Heart left ventricle (tissue), 16 donors: Measurements from ENCODE around the gene ERGIC1. TPM values are rescaled to one million over a fixed set of nuclear protein-coding genes. Genes with fewer than 3 reads are reported as not detected.

ENCODE experiments used
- ATAC-seq, 4 donors: fragments of 200-7000 bp; cut with Tn5 transposase; one replicate each; pipeline ENCODE4 v1.9.1; 2020 to 2022; ENCODE audit warnings: moderate library complexity in 4 of 4, mild to moderate bottlenecking in 3 of 4, moderate number of reproducible peaks in 1 of 4
- DNase-seq, 5 donors: peaks; one replicate each; pipeline ENCODE4 v3.0.0-alpha.2; 2020
- H3K27ac ChIP-seq, 12 donors: fragments of 200-600 bp; sonication (generic) in 4 of 12; one replicate each; pipeline versions ENCODE4 v1.5.0 to v1.8.0; 2016 to 2022; ENCODE audit warnings: mild to moderate bottlenecking in 2 of 12
- H3K27me3 ChIP-seq, 9 donors: fragments of 200-600 bp; sonication (generic) in 2 of 9; one replicate each; pipeline versions ENCODE4 v1.5.1 to v1.8.0; 2016 to 2022; ENCODE audit warnings: mild to moderate bottlenecking in 3 of 9
- H3K36me3 ChIP-seq, 9 donors: fragments of 200-600 bp; sonication (generic) in 2 of 9; one replicate each; pipeline versions ENCODE4 v1.5.0 to v1.8.0; 2018 to 2022; ENCODE audit warnings: mild to moderate bottlenecking in 2 of 9
- H3K4me1 ChIP-seq, 12 donors: fragments of 200-600 bp; sonication (generic) in 4 of 12; one replicate each; pipeline versions ENCODE4 v1.5.0 to v1.8.0; 2016 to 2022; ENCODE audit warnings: mild to moderate bottlenecking in 3 of 12
- H3K4me3 ChIP-seq, 12 donors: fragments of 200-600 bp; sonication (generic) in 4 of 12; one replicate each; pipeline versions ENCODE4 v1.5.0 to v1.8.0; 2017 to 2022; ENCODE audit warnings: mild to moderate bottlenecking in 9 of 12, moderate library complexity in 4 of 12
- H3K9me3 ChIP-seq, 12 donors: fragments of 200-600 bp; sonication (generic) in 4 of 12; one replicate each; pipeline versions ENCODE4 v1.5.0 to v1.8.0; 2016 to 2022; ENCODE audit warnings: mild to moderate bottlenecking in 1 of 12
- POLR2A ChIP-seq, 2 donors: fragments of 450-650 bp; IDR thresholded peaks; one replicate each; pipeline ENCODE4 v1.6.1; 2017; ENCODE audit warnings: antibody characterized with exemption in 2 of 2, mild to moderate bottlenecking in 2 of 2, moderate library complexity in 2 of 2
- WGBS, 4 donors: extraction: QIAGEN DNeasy Blood & Tissue Kit in 2 of 4; methylation state at CpG; one replicate each; pipeline versions ENCODE4 v1.1.5 to v1.1.7; 2013 to 2018; 5-methylcytosine and 5-hydroxymethylcytosine counted together
- intact Hi-C, 10 donors: fragments of 100-400 bp; cut with DNase I; formaldehyde crosslinking; loops; one replicate each; pipeline versions ENCODE4 v1.11.1 to v1.14.2; 2022
- polyA plus RNA-seq, 2 donors: library from polyadenylated mRNA; stranded (reverse); fragments of 200-250 nt; gene quantifications; one replicate each; pipeline ENCODE4 v1.2.3, GENCODE V29; 2013
- total RNA-seq, 9 donors: library from RNA; depleted of rRNA in 2 of 9; stranded (reverse); fragments of >200 nt in 2 of 9; fragmentation: NEBNext Ultra II Directional in 3 of 9; extraction: Animal tissue kit (Norgen Biotek cat#: 25700) in 3 of 9; gene quantifications; one replicate each; pipeline versions ENCODE4 v1.1.0 to v1.2.4, GENCODE V29; 2016 to 2023
- TF ChIP-seq, protein P1 (sequence below), 12 donors: fragments of 200-600 bp; sonication (generic) in 4 of 12; IDR thresholded peaks; one replicate each; pipeline versions ENCODE4 v1.5.0 to v1.8.0; 2018 to 2022; ENCODE audit warnings: antibody characterized with exemption in 12 of 12, mild to moderate bottlenecking in 5 of 12
- donor health status: ischemic (EF 13 %, LVEDD 7.1; RV severe dilation, severe dysfunction).
- donor health status: healthy with polysubstance abuse.
- donor health status: DM: no; HTN: yes; CAD: no.
- donor health status: DM: no; HTN: no; CAD: no.
- donor health status: ischemic (EF 25% LVEDD 6.9; RV normal size, moderate dysfunction).
- donor health status: ischemic (EF 25% LVEDD 5.7; RV mildly dilated, moderate dysfunction).
- donor health status: healthy.
- donor health status: DM: yes; HTN: yes; CAD: no.
- donor health status: ischemic (EF 35%, LVEDD 5.7; RV mildly dilated, moderate dysfunction).
- donor health status: nonischemic (EF 11% LVEDD 7.7; RV severe dilation, severe dysfunction).
- donor health status: DM: yes; HTN: yes; CAD: no.
- donor health status: PGD.
- donor health status: ischemic (EF 29% LVEDD 5.4; RV normal size, mild dysfunction).
- donor health status: nonischemic (EF 23%, LVEDD 6.1; RV moderate dilation, normal function).

The ERGIC1 gene
- total and polyA plus RNA-seq, 11 donors: 66.6 to 115 (median 84.9) TPM

DNA sequence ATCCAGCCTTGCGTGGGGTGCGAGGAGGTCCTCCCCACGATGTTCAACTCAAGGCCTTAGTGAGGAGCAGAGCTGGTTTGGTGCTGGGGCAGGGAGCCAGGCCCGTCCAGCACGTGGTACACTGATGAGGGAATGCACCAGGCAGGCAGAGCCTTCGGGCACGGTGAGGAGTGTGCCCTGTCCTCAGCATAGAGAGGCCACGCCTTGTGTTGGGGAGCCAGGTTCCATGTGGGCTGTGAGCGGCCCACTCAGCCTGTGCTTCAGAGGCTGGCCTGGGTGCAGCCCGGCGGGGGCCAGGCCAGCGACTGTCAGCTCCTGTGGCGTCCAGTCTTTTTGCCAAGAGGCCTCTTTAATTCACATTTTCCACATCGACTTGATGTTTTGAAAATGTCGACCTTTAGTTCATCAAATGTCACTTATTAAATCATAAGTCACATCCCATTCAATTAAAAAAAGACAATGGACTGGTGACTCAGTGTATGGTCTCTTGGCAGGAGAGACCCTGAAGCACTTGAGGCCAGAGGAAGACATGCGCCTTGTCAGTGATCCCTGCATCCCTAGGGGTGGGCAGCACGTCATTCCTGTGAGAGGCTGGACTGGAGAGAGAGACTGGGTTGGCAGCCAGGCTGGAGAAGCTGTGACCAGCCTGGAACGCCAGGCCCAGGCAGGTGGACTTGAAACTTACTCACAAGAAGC lies 21.7 kb downstream of the ERGIC1 start:
- H3K9me3 ChIP-seq: no peaks in the 10 kb centered on the region
- DNase-seq: peak in 4 of 5 donors; percentile 56 to 86 (median 72)
- TF ChIP-seq, protein P1, sequence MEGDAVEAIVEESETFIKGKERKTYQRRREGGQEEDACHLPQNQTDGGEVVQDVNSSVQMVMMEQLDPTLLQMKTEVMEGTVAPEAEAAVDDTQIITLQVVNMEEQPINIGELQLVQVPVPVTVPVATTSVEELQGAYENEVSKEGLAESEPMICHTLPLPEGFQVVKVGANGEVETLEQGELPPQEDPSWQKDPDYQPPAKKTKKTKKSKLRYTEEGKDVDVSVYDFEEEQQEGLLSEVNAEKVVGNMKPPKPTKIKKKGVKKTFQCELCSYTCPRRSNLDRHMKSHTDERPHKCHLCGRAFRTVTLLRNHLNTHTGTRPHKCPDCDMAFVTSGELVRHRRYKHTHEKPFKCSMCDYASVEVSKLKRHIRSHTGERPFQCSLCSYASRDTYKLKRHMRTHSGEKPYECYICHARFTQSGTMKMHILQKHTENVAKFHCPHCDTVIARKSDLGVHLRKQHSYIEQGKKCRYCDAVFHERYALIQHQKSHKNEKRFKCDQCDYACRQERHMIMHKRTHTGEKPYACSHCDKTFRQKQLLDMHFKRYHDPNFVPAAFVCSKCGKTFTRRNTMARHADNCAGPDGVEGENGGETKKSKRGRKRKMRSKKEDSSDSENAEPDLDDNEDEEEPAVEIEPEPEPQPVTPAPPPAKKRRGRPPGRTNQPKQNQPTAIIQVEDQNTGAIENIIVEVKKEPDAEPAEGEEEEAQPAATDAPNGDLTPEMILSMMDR (IDR thresholded peaks at IDR 0.05): no peak
- peak in 1 of 2 donors; percentile 16 for TF ChIP-seq POLR2A (IDR thresholded peaks at IDR 0.05)
- H3K27ac ChIP-seq: peak overlapping the region; percentile 21 to 97 (median 76)
- H3K27me3 ChIP-seq: no peaks in the 10 kb centered on the region
- no peak overlapping the region for H3K4me3 ChIP-seq
- peaks cover 22 to 81% (median 65%) of the 10 kb centered on the region in 12 donors for H3K4me1 ChIP-seq
- peak; percentile 56 to 73 (median 63) for ATAC-seq
- intact Hi-C loops: loop anchor here in 1 of 10 donors (5.0 kb wide), 1 partner anchor 47 kb away; no protein-coding TSS in a partner anchor
- H3K36me3 ChIP-seq: peaks cover 0 to 7% (median 0%) of the 10 kb centered on the region in 9 donors
- 46 to 57% (median 52%) methylated on average over 16 to 18 of the region's 18 CpGs for WGBS, 4 donors

DNA sequence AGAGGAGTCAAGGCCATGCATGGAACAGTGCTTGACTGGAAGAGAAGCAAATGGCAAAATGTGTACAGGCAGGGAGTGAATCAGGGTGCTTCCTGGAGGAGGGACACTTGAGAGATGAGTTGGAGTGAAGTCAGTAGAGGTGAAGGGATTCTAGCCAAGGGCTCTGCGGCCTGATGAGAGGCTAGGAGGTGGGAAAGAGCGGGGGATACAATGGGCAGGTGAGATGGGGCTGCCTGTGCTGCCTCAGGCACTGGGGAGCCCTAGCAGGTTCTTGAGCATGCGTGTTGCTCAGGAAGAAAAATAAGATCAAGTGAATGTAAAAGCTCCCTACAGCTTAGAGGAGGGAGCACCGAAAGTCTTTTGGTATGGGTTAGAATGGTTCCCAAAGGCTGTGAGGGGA lies 22.3 kb downstream of the ERGIC1 start:
- peak overlapping the region in 11 of 12 donors; percentile 38 to 97 (median 77) for H3K27ac ChIP-seq
- peaks cover 27 to 87% (median 71%) of the 10 kb centered on the region in 12 donors for H3K4me1 ChIP-seq
- DNase-seq (no peak), ATAC-seq (no peak)
- H3K36me3 ChIP-seq: peaks cover 0 to 7% (median 0%) of the 10 kb centered on the region in 9 donors
- H3K27me3 ChIP-seq: no peaks in the 10 kb centered on the region
- TF ChIP-seq, protein P1 (IDR thresholded peaks at IDR 0.05): no peak
- no peak for TF ChIP-seq POLR2A (IDR thresholded peaks at IDR 0.05)
- 97 to 99% (median 98%) methylated on average over 4 of the region's 4 CpGs for WGBS, 4 donors
- no peak overlapping the region for H3K4me3 ChIP-seq
- intact Hi-C loops: loop anchor here in 1 of 10 donors (5.0 kb wide), 1 partner anchor 46 kb away; no protein-coding TSS in a partner anchor
- H3K9me3 ChIP-seq: no peaks in the 10 kb centered on the region

DNA sequence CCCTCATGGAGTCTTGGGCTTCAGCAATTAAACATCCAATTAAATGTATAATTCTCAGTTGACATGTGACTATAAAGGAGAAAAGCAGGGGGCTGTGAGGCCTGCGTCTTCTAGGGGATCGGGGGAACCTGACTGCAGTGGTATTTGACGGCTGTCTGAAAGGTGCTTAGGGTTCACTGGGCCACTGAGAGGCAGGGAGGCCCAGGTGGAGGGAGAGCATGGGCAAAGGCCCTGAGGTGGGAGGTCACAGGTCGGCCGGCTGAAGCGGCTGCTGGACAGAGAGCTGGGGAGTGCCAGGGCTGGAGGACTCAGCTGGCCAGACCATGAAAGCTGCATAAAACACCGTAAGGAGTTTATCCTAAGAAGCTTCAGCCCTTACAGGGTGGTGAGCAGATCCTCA lies 23.9 kb downstream of the ERGIC1 start:
- H3K36me3 ChIP-seq: peaks cover 0 to 7% (median 0%) of the 10 kb centered on the region in 9 donors
- peak overlapping the region in 11 of 12 donors; percentile 87 to 97 (median 95) for H3K27ac ChIP-seq
- no peak overlapping the region for H3K4me3 ChIP-seq
- 91 to 97% (median 93%) methylated on average over 7 of the region's 7 CpGs for WGBS, 4 donors
- peaks cover 28 to 90% (median 78%) of the 10 kb centered on the region in 12 donors for H3K4me1 ChIP-seq
- ATAC-seq: no peak
- intact Hi-C loops: loop anchor here in 2 of 10 donors (2.0 to 5.0 kb wide), 2 partner anchors 44 to 87 kb away; partner anchors contain the start of gene DUSP1 (in 1 of the 2)
- H3K27me3 ChIP-seq: no peaks in the 10 kb centered on the region
- TF ChIP-seq, protein P1 (IDR thresholded peaks at IDR 0.05): no peak
- no peak for TF ChIP-seq POLR2A (IDR thresholded peaks at IDR 0.05)
- H3K9me3 ChIP-seq: no peaks in the 10 kb centered on the region
- DNase-seq: peak in 1 of 5 donors; percentile 42

DNA sequence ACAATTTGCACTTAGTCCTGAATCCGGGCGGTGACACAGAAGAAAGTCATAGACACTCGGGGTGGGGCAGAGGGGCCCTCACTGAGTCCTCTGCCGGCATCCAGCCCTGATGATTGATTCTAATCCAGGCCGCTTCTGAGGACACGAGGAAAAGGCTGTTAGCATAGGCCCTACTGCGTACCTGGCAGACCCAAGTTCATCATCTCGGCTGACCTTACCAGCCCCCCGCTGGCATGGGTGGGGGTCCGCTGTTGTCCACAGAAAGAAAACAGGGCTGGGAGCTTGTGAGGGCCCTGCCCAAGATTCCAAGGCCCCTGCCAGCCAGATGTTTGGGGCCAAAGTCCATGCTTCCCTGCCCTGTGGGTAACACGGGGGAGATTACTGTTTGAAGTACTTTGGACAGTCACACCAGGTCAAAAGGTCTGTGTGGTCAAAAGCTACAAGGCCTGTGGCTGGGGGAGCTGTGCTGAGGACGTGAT lies 24.5 kb downstream of the ERGIC1 start:
- TF ChIP-seq, protein P1 (IDR thresholded peaks at IDR 0.05): no peak
- no peak for TF ChIP-seq POLR2A (IDR thresholded peaks at IDR 0.05)
- intact Hi-C loops: loop anchor here in 2 of 10 donors (2.0 to 5.0 kb wide), 2 partner anchors 44 to 88 kb away; partner anchors contain the start of gene DUSP1 (in 1 of the 2)
- no peak for ATAC-seq

More for the DNA sequence above, 24.5 kb downstream of the ERGIC1 start:
- H3K9me3 ChIP-seq: no peaks in the 10 kb centered on the region
- peak overlapping the region; percentile 87 to 97 (median 94) for H3K27ac ChIP-seq
- H3K36me3 ChIP-seq: peaks cover 0 to 7% (median 0%) of the 10 kb centered on the region in 9 donors
- H3K27me3 ChIP-seq: no peaks in the 10 kb centered on the region
- H3K4me3 ChIP-seq: no peak overlapping the region
- 75 to 82% (median 80%) methylated on average over 12 of the region's 12 CpGs for WGBS, 4 donors
- DNase-seq: peak in 1 of 5 donors; percentile 22
- H3K4me1 ChIP-seq: peaks cover 28 to 85% (median 75%) of the 10 kb centered on the region in 12 donors
